HUDEP-2 (cell line): ENCODE data around the gene PTPRJ.
A peak's percentile ranks its signal among the peaks of the same experiment; 100 is the strongest.

ENCODE experiments used
- DNase-seq, 76 experiments: peaks; one replicate each; lab custom pipeline; 2025; ENCODE audit not compliant: unreplicated experiment in 76 of 76; lab: John Stamatoyannopoulos, UW

Gene PTPRJ

GRCh38 chr11:47967577-47968525 lies 12.5 kb upstream of the PTPRJ start:
- no peak for DNase-seq

- no peak for DNase-seq
These were observed 11.0 kb upstream of the PTPRJ start for GRCh38 chr11:47969401-47969800.

- no peak for DNase-seq
These were observed 8.9 kb upstream of the PTPRJ start for GRCh38 chr11:47971501-47971900.

- no peak for DNase-seq
These were observed 7.2 kb upstream of the PTPRJ start for GRCh38 chr11:47973173-47973572.

GRCh38 chr11:47976931-47977330 lies 3.4 kb upstream of the PTPRJ start:
- DNase-seq: no peak

- no peak for DNase-seq
These were observed 2.7 kb upstream of the PTPRJ start for GRCh38 chr11:47977623-47978022.

- DNase-seq: no peak
These were observed 826 bp upstream of the PTPRJ start for GRCh38 chr11:47979378-47980087.

GRCh38 chr11:47980907-47981621 lies 705 bp downstream of the PTPRJ start:
- DNase-seq: peak in 6 of 76 experiments; percentile 10 to 40 (median 28)

- no peak for DNase-seq
These were observed 1.5 kb downstream of the PTPRJ start for GRCh38 chr11:47981667-47982404.

GRCh38 chr11:47982616-47983015 lies 2.3 kb downstream of the PTPRJ start:
- no peak for DNase-seq

- DNase-seq: no peak
These were observed 3.4 kb downstream of the PTPRJ start for GRCh38 chr11:47983464-47984397.

GRCh38 chr11:47986219-47986618 lies 5.9 kb downstream of the PTPRJ start:
- DNase-seq: no peak

GRCh38 chr11:47986742-47987141 lies 6.4 kb downstream of the PTPRJ start:
- DNase-seq: no peak

GRCh38 chr11:47987310-47987709 lies 7.0 kb downstream of the PTPRJ start:
- DNase-seq: no peak

GRCh38 chr11:47987781-47988180 lies 7.4 kb downstream of the PTPRJ start:
- DNase-seq: no peak

GRCh38 chr11:47989779-47990178 lies 9.4 kb downstream of the PTPRJ start:
- DNase-seq: no peak

- no peak for DNase-seq
These were observed 11.0 kb downstream of the PTPRJ start for GRCh38 chr11:47991266-47991830.

- DNase-seq: no peak
These were observed 11.5 kb downstream of the PTPRJ start for GRCh38 chr11:47991894-47992293.
